GM12878 (cell line): Measurements from ENCODE around the gene AXIN1. TPM values are rescaled to one million over a fixed set of nuclear protein-coding genes. Genes with fewer than 3 reads are reported as not detected.

Source experiments
- ATAC-seq: fragments of 200-7000 bp; cut with Tn5 transposase; 3 replicates; pipeline ENCODE4 v1.9.1; 2020; ENCODE audit warnings: mild to moderate bottlenecking, moderate library complexity
- BruUV-seq: library from RNA; stranded (reverse); fragments of 400-500 nt; replicated peaks from 2 replicates; lab custom pipeline; 2021; lab: Mats Ljungman, UMichigan
- CTCF ChIA-PET: fragments of 300-600 bp; sonication (Branson Sonifier 250); formaldehyde crosslinking; extraction: SDS; loops from one replicate; lab custom pipeline; 2021; ENCODE audit warnings: inconsistent platforms; lab: Yijun Ruan, JAX
- POLR2A ChIA-PET: fragments of 350-600 bp; formaldehyde crosslinking; extraction: SDS; loops from one replicate; lab custom pipeline; 2021; ENCODE audit warnings: inconsistent platforms; lab: Charles Lee
- RAD21 ChIA-PET: fragments of 300-600 bp; sonication (Branson Sonifier 250); formaldehyde crosslinking; loops from one replicate; lab custom pipeline; 2023; ENCODE audit warnings: antibody characterized with exemption; ENCODE audit not compliant: unreplicated experiment; lab: Charles Lee
- SMC1A ChIA-PET: fragments of 300-600 bp; sonication (Branson Sonifier 250); formaldehyde crosslinking; loops from one replicate; lab custom pipeline; 2023; ENCODE audit not compliant: unreplicated experiment, uncharacterized antibody; lab: Charles Lee
- DNase-seq: peaks from one replicate; pipeline ENCODE4 v3.0.0-alpha.2; 2011; ENCODE audit warnings: low read depth, low spot score
- FAIRE-seq: peaks from 3 replicates; lab custom pipeline; 2011; peaks lifted over from hg19 to GRCh38; lab: Jason Lieb, UNC
- H2AFZ ChIP-seq: 2 replicates; pipeline ENCODE4 v1.6.0; 2011; ENCODE audit warnings: low read depth, low read length, control low read depth; ENCODE audit not compliant: control insufficient read depth
- H3K27ac ChIP-seq: 2 replicates; pipeline ENCODE4 v1.5.1; 2011; ENCODE audit warnings: control low read depth; ENCODE audit not compliant: control insufficient read depth, insufficient read depth
- H3K27me3 ChIP-seq, 2 experiments: replicated peaks in 1 of 2; 2 replicates each; pipeline versions ENCODE4 v1.6.0 to v1.6.1; 2011; ENCODE audit warnings: low read length in 1 of 2; ENCODE audit not compliant: control insufficient read depth in 2 of 2, insufficient read depth in 2 of 2
- H3K36me3 ChIP-seq, 2 experiments: 2 replicates each; pipeline ENCODE4 v1.5.1; 2011; ENCODE audit warnings: low read length in 1 of 2; ENCODE audit not compliant: control insufficient read depth in 2 of 2, insufficient read depth in 2 of 2
- H3K4me1 ChIP-seq: 2 replicates; pipeline ENCODE4 v1.6.1; 2011; ENCODE audit warnings: mild to moderate bottlenecking, low read length, moderate library complexity, mixed read lengths; ENCODE audit not compliant: control insufficient read depth, insufficient read depth
- H3K4me2 ChIP-seq: 2 replicates; pipeline ENCODE4 v1.6.0; 2011; ENCODE audit warnings: control low read depth; ENCODE audit not compliant: control insufficient read depth, insufficient read depth
- H3K4me3 ChIP-seq: fragments of 200-600 bp; sonication (generic); 2 replicates; pipeline ENCODE4 v1.5.1; 2016
- H3K79me2 ChIP-seq: 2 replicates; pipeline ENCODE4 v1.6.0; 2011; ENCODE audit warnings: low read length; ENCODE audit not compliant: control insufficient read depth, insufficient read depth
- H3K9ac ChIP-seq: 2 replicates; pipeline ENCODE4 v1.8.0; 2011; ENCODE audit warnings: low read length, control low read depth, mixed read lengths; ENCODE audit not compliant: control insufficient read depth, insufficient read depth
- H3K9me3 ChIP-seq: replicated peaks from 3 replicates; pipeline ENCODE4 v1.5.1; 2011; ENCODE audit warnings: mild to moderate bottlenecking, low read length; ENCODE audit not compliant: control insufficient read depth, insufficient read depth
- H4K20me1 ChIP-seq: 2 replicates; pipeline ENCODE4 v1.6.0; 2011; ENCODE audit not compliant: control insufficient read depth, insufficient read depth
- ESRRA ChIP-seq: IDR thresholded peaks from 2 replicates; pipeline ENCODE4 v1.6.1; 2012; ENCODE audit warnings: mild to moderate bottlenecking, low read length, improper control_type of control experiment
- ETV6 ChIP-seq, 2 experiments: fragments of 450-650 bp in 1 of 2; IDR thresholded peaks in 1 of 2; conservative IDR thresholded peaks in 1 of 2; 2 replicates each; pipeline ENCODE4 v1.6.1; 2014; ENCODE audit warnings: antibody characterized with exemption in 1 of 2, borderline replicate concordance in 1 of 2, low read depth in 1 of 2, mild to moderate bottlenecking in 1 of 2, moderate library complexity in 1 of 2
- FOXK2 ChIP-seq: fragments of 450-650 bp; IDR thresholded peaks from 2 replicates; pipeline ENCODE4 v1.6.1; 2017; ENCODE audit warnings: mild to moderate bottlenecking, moderate library complexity
- FOXM1 ChIP-seq: IDR thresholded peaks from 2 replicates; pipeline ENCODE4 v1.6.1; 2012; ENCODE audit warnings: low read depth, mild to moderate bottlenecking, inconsistent platforms, low read length, moderate library complexity
- KAT2A ChIP-seq: conservative IDR thresholded peaks from 2 replicates; pipeline ENCODE4 v1.6.1; 2011; ENCODE audit warnings: low read depth, low read length; ENCODE audit not compliant: control insufficient read depth
- NRF1 ChIP-seq: conservative IDR thresholded peaks from 2 replicates; pipeline ENCODE4 v1.6.1; 2011; ENCODE audit warnings: mild to moderate bottlenecking, low read depth, low read length, improper control_type of control experiment
- SRF ChIP-seq, 2 experiments: IDR thresholded peaks; 2 replicates each; pipeline ENCODE4 v1.6.1; 2011; ENCODE audit warnings: low read depth in 2 of 2, low read length in 2 of 2, mild to moderate bottlenecking in 1 of 2, moderate library complexity in 1 of 2
- USF1 ChIP-seq: IDR thresholded peaks from 2 replicates; pipeline ENCODE4 v1.6.1; 2011; ENCODE audit warnings: borderline replicate concordance, low read depth, mild to moderate bottlenecking, moderate library complexity, mixed read lengths, low read length; ENCODE audit not compliant: insufficient read depth; ENCODE audit errors: extremely low read length
- ZNF207 ChIP-seq: fragments of 450-650 bp; IDR thresholded peaks from 2 replicates; pipeline ENCODE4 v1.6.1; 2014; ENCODE audit warnings: antibody characterized with exemption, mild to moderate bottlenecking, borderline replicate concordance
- WGBS: methylation state at CpG from one replicate; pipeline ENCODE4 v1.1.6; 2016; ENCODE audit warnings: low lambda C conversion rate; ENCODE audit not compliant: insufficient replicate concordance, insufficient coverage; ENCODE audit errors: missing lambda C conversion rate; 5-methylcytosine and 5-hydroxymethylcytosine counted together
- in situ Hi-C: fragments of 300-500 bp; cut with MboI; formaldehyde crosslinking; loops from 9 replicates; pipeline ENCODE4 v1.14.3; 2018; ENCODE audit warnings: mixed read lengths
- intact Hi-C: fragments of 100-400 bp; cut with micrococcal nuclease; formaldehyde crosslinking; loops from one replicate; pipeline ENCODE4 v1.14.2; 2022; ENCODE audit not compliant: unreplicated experiment
- polyA plus RNA-seq, 11 experiments: library from polyadenylated mRNA; depleted of rRNA in 4 of 11; unstranded in 6 of 11; stranded (reverse) in 5 of 11; fragments of >200 nt; fragmentation: Nextera tagmentation in 4 of 11; fragmentation: Illumina TruSeq in 1 of 11; extraction: Ambion mirVana in 4 of 11; extraction: Trizol in 1 of 11; gene quantifications; 1 replicate in 1 of 11; 2 replicates in 10 of 11; pipeline versions ENCODE4 v1.2.1 to v1.2.3, GENCODE V29; 2011 to 2016; ENCODE audit warnings: inconsistent platforms in 2 of 11, missing spikeins in 2 of 11, low read depth in 1 of 11
- total RNA-seq, 4 experiments: library from RNA; depleted of rRNA in 3 of 4; stranded (reverse); fragments of >200 nt in 3 of 4; fragmentation: Illumina TruSeq in 1 of 4; extraction: Trizol in 1 of 4; gene quantifications; 2 replicates each; pipeline versions ENCODE4 v1.2.1 to v1.2.3, GENCODE V29; 2013 to 2021
- TF ChIP-seq, protein P1 (sequence below): IDR thresholded peaks from 2 replicates; pipeline ENCODE4 v1.6.1; 2012; ENCODE audit warnings: low read depth, low read length, improper control_type of control experiment
- TF ChIP-seq, protein P2 (sequence below): fragments of 450-650 bp; IDR thresholded peaks from 2 replicates; pipeline ENCODE4 v1.6.1; 2018; ENCODE audit warnings: mild to moderate bottlenecking, low read depth, moderate library complexity; ENCODE audit not compliant: partially characterized antibody
- TF ChIP-seq, protein P3 (sequence below): IDR thresholded peaks from 2 replicates; pipeline ENCODE4 v1.6.1; 2011; ENCODE audit warnings: borderline replicate concordance, low read depth, mild to moderate bottlenecking, moderate library complexity, low read length; ENCODE audit not compliant: insufficient read depth, poor library complexity, severe bottlenecking

Gene AXIN1
- total and polyA plus RNA-seq, 10 of the 15 experiments (the other 5 are each of a cell fraction or from before 2014, with no cell fraction given), result 0.26 to 27.1 (median 7.7) TPM

- WGBS, result 94% methylated on average over 39 of the region's 44 CpGs
- no peak for FAIRE-seq
- no peak for TF ChIP-seq ZNF207
- TF ChIP-seq KAT2A, result no peak
- TF ChIP-seq, protein P1, sequence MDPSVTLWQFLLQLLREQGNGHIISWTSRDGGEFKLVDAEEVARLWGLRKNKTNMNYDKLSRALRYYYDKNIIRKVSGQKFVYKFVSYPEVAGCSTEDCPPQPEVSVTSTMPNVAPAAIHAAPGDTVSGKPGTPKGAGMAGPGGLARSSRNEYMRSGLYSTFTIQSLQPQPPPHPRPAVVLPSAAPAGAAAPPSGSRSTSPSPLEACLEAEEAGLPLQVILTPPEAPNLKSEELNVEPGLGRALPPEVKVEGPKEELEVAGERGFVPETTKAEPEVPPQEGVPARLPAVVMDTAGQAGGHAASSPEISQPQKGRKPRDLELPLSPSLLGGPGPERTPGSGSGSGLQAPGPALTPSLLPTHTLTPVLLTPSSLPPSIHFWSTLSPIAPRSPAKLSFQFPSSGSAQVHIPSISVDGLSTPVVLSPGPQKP, result no peak
- no peak for TF ChIP-seq ESRRA
- TF ChIP-seq, protein P2, sequence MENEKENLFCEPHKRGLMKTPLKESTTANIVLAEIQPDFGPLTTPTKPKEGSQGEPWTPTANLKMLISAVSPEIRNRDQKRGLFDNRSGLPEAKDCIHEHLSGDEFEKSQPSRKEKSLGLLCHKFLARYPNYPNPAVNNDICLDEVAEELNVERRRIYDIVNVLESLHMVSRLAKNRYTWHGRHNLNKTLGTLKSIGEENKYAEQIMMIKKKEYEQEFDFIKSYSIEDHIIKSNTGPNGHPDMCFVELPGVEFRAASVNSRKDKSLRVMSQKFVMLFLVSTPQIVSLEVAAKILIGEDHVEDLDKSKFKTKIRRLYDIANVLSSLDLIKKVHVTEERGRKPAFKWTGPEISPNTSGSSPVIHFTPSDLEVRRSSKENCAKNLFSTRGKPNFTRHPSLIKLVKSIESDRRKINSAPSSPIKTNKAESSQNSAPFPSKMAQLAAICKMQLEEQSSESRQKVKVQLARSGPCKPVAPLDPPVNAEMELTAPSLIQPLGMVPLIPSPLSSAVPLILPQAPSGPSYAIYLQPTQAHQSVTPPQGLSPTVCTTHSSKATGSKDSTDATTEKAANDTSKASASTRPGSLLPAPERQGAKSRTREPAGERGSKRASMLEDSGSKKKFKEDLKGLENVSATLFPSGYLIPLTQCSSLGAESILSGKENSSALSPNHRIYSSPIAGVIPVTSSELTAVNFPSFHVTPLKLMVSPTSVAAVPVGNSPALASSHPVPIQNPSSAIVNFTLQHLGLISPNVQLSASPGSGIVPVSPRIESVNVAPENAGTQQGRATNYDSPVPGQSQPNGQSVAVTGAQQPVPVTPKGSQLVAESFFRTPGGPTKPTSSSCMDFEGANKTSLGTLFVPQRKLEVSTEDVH, result no peak
- TF ChIP-seq, protein P3, sequence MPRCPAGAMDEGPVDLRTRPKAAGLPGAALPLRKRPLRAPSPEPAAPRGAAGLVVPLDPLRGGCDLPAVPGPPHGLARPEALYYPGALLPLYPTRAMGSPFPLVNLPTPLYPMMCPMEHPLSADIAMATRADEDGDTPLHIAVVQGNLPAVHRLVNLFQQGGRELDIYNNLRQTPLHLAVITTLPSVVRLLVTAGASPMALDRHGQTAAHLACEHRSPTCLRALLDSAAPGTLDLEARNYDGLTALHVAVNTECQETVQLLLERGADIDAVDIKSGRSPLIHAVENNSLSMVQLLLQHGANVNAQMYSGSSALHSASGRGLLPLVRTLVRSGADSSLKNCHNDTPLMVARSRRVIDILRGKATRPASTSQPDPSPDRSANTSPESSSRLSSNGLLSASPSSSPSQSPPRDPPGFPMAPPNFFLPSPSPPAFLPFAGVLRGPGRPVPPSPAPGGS, result no peak
- TF ChIP-seq SRF (IDR thresholded peaks at IDR 0.05; ENCODE audit: low read depth in 2 of 2, low read length in 2 of 2), result no peak
- TF ChIP-seq NRF1, result no peak
- no peak for TF ChIP-seq USF1
- no peak for TF ChIP-seq ETV6 (conservative IDR thresholded peaks at IDR 0.05 in 1 of 2, IDR thresholded peaks at IDR 0.05 in 1 of 2; ENCODE audit: borderline replicate concordance in 1 of 2, low read depth in 1 of 2)
- no peak for TF ChIP-seq FOXK2
- TF ChIP-seq FOXM1, result no peak
Observed at GRCh38 chr16:373848-374615, 21.5 kb upstream of the AXIN1 start.

More at GRCh38 chr16:373848-374615, 21.5 kb upstream of the AXIN1 start:
- H3K27me3 ChIP-seq, result no peaks in the 10 kb centered on the region
- H3K79me2 ChIP-seq, result peaks cover 4% of the 10 kb centered on the region
- H3K27ac ChIP-seq, result no peak overlapping the region
- in situ Hi-C loops, result no loop called here
- H3K4me3 ChIP-seq, result no peak overlapping the region
- POLR2A ChIA-PET, result no interaction called here
- H4K20me1 ChIP-seq, result no peaks in the 10 kb centered on the region
- RAD21 ChIA-PET, result no interaction called here
- ATAC-seq (no peak), DNase-seq (no peak)
- intact Hi-C loops, result no loop called here
- peaks cover 4% of the 10 kb centered on the region; the same call in 1 of the 2 replicates for H3K4me1 ChIP-seq
- no peaks in the 10 kb centered on the region for H3K9me3 ChIP-seq
- CTCF ChIA-PET, result no interaction called here
- no TSS peak for BruUV-seq
- no peak overlapping the region for H3K4me2 ChIP-seq
- no peak overlapping the region for H3K9ac ChIP-seq
- H3K36me3 ChIP-seq, result peaks cover 0 to 9% of the 10 kb centered on the region in 2 experiments; a peak in 3 of 4 replicates
- H2AFZ ChIP-seq, result no peak overlapping the region
- SMC1A ChIA-PET, result no interaction called here
